Activated gamma-delta T cell (primary cell): ENCODE measurements around the gene MAN1A1.
"Not testable (repeated sequence)": the region's sequence is repeated elsewhere in the genome, so short reads cannot be mapped to it uniquely, and the experiment has no call there.

Experiments
- DNase-seq: peaks from one replicate; lab custom pipeline; 2025; lab: John Stamatoyannopoulos, UW

MAN1A1 gene

GRCh38 chr6:119303164-119303887 lies 46.2 kb downstream of the MAN1A1 start:
- DNase-seq = no peak

- DNase-seq = no peak
Measured at GRCh38 chr6:119301429-119301828, 48.1 kb downstream of the MAN1A1 start.

GRCh38 chr6:119299694-119300093 lies 49.9 kb downstream of the MAN1A1 start:
- no peak for DNase-seq

- DNase-seq = no peak
Measured at GRCh38 chr6:119297049-119297448, 52.5 kb downstream of the MAN1A1 start.

- no peak for DNase-seq
Measured at GRCh38 chr6:119296036-119297035, 53.2 kb downstream of the MAN1A1 start.

GRCh38 chr6:119294984-119295383 lies 54.6 kb downstream of the MAN1A1 start:
- no peak for DNase-seq

- not testable (repeated sequence) for DNase-seq
Measured at GRCh38 chr6:119291060-119291459, 58.5 kb downstream of the MAN1A1 start.

GRCh38 chr6:119290306-119290705 lies 59.3 kb downstream of the MAN1A1 start:
- DNase-seq = no peak

- DNase-seq = no peak
Measured at GRCh38 chr6:119289651-119290050, 59.9 kb downstream of the MAN1A1 start.

GRCh38 chr6:119285908-119286625 lies 63.5 kb downstream of the MAN1A1 start:
- no peak for DNase-seq

GRCh38 chr6:119284861-119285521 lies 64.6 kb downstream of the MAN1A1 start:
- DNase-seq = no peak

- DNase-seq = no peak
Measured at GRCh38 chr6:119283979-119284545, 65.5 kb downstream of the MAN1A1 start.

- DNase-seq = no peak
Measured at GRCh38 chr6:119283214-119283613, 66.3 kb downstream of the MAN1A1 start.

GRCh38 chr6:119280668-119281067 lies 68.9 kb downstream of the MAN1A1 start:
- DNase-seq = no peak

GRCh38 chr6:119280080-119280479 lies 69.5 kb downstream of the MAN1A1 start:
- DNase-seq = no peak

- DNase-seq = no peak
Measured at GRCh38 chr6:119278625-119279024, 70.9 kb downstream of the MAN1A1 start.

GRCh38 chr6:119277052-119277451 lies 72.5 kb downstream of the MAN1A1 start:
- DNase-seq = no peak

GRCh38 chr6:119276211-119276610 lies 73.3 kb downstream of the MAN1A1 start:
- DNase-seq = no peak

- no peak for DNase-seq
Measured at GRCh38 chr6:119274197-119274595, 75.4 kb downstream of the MAN1A1 start.

GRCh38 chr6:119273272-119274196 lies 76.0 kb downstream of the MAN1A1 start:
- DNase-seq = no peak
